HG03378 (cell line): ENCODE measurements around the gene TNN.

ENCODE experiments used
- ATAC-seq: cut with Tn5 transposase; IDR thresholded peaks from one replicate; pipeline ENCODE4 v1.9.1; 2021; ENCODE audit warnings: mild to moderate bottlenecking, moderate library complexity; ENCODE audit not compliant: unreplicated experiment

Gene TNN

GRCh38 chr1:175137369-175137768 lies 69.7 kb downstream of the TNN start:
- no peak for ATAC-seq

DNA sequence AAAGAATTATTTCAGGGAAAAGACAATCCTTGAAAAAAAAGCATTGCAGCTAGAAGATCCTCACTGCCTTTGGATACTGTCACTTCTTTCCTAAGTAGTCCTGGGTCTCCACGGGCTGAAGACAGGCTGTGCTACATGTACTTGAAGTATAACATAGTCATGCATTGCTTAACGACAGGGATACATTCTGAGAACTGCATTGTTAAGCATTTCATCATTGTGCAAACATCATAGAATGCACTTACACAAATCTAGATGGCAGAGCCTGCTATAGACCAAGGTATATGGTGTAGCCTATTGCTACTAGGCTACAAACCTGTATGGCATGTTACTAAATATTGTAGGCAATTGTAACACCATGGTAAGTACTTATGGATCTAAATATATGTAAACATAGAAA lies 70.9 kb downstream of the TNN start:
- ATAC-seq, result no peak

- no peak for ATAC-seq
Measured at GRCh38 chr1:175145899-175146528, 78.4 kb downstream of the TNN start.

DNA sequence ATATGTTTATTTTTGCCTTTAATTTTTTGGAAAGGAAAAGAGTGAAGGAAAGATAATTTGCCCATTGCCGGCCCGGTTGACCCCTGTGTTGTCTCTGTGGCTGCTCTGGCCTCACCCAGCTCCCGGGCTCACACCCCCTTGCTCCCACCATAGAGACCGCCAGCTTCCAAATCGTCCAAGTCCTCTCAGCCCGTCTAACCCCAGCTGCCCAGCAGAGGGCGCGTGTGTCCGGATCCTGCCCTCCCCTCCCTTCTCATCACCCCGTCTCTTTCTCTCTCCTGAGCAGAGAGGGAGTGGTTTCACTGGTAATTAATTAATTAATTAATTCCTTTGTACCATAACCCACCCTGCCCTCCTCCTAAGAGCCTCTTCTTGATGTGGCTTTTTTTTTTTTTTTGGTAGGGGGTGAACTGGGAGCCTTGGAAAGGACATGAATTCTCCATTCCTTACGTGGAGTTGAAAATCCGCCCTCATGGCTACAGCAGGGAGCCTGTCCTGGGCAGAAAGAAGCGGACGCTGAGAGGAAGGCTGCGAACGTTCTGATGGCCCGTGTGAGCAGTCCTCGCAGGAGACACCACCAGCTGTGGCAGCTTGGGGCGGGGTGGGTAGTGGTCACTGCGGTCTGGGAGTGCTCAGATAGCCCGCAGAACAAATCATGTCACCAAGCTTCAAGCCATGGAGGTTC lies 79.0 kb downstream of the TNN start:
- ATAC-seq, result peak; percentile 33

GRCh38 chr1:175147569-175147968 lies 79.9 kb downstream of the TNN start:
- no peak for ATAC-seq

GRCh38 chr1:175148068-175148467 lies 80.4 kb downstream of the TNN start:
- no peak for ATAC-seq

DNA sequence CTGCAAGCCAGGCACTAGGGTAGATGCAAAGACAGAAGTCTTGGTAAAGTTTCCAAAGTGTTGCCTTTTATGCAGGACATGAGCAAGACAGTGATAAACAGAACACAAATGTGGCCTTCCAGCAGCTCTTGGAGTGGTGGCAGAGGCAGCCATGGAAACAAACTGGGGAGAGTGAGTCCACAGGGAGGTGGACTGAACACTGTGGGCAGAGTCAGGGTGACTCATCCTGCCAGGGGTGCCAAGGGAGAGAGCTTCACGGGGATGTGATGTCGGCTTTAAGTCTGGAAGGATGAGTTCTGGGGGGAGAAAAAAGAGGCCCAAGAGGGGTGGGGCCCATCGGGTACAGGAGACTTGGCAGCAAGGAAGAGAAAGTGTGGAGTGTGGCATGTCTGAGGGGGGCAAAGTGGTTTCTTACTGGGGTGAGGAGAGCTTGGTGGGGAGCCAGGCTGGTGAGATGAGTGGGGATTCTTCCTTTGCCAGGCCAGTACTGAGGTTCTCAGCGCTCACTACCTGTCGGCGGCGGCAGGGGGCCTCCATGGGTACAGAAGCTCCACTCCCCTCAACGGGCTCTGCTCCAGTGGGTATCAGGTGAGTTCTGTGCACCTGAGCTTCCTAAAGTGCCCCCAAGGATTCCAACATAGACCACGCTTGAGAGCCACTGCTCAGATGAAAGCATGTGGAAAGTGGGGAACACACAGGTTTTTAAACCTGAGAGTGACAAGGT lies 83.1 kb downstream of the TNN start:
- ATAC-seq, result no peak

- no peak for ATAC-seq
Measured at GRCh38 chr1:175152006-175152652, 84.5 kb downstream of the TNN start.

DNA sequence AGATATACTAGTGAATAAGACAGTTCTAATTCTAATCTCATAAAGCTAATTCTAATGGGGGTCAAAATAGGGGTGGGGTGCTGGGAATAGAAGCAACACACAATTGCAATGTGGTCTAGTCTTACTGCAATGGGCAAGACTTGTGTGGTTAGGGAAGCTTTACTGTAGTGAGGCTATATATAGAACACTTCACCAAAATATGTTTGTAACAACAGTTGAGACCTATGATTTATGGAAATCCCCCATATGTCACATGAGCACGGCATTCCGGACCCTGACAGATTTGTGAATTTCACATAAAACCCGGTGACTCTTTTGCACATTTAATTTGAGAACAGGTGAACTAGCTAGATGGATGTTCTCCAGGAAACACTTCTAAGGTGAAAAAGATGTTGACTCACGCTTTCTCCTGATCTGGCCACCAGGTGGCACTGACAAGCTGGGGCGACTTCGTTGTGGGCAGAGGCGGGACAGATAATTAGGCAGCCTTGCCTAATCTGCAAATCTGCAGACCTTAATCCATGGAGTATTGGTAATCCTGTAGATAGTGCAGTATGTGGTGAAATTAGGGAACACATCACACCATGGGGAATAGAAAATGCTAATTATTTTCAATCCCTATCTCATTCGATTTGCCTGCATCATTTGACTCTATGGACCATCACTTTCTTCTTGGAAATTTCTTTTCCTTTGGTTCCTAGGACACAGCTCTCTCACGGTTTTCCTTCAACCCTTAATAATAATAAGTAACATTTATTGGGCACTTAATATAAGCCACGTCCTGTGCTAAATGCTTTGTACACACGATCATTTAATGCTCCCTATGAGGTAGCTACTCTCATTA lies 87.2 kb downstream of the TNN start:
- peak; percentile 48 for ATAC-seq

DNA sequence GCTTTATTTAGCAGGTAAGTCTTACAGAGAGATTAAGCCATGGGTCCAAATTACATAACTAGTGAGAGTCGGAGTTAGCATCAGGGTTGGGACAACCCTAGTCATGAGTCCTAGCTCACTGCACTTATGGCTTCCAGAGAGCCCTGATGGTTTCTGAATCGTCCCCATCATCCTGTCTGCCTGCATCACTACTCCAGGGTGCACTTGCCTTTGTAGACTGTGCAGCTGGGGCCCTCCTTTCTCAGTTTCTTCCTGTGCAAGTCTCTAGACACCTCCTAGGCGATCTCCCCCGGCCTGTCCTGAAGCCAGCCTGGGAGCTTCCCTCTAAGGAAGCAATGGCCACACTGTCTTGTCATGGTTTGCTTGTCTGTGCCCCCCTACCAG lies 87.8 kb downstream of the TNN start:
- ATAC-seq, result no peak

- no peak for ATAC-seq
Measured at GRCh38 chr1:175155936-175156335, 88.3 kb downstream of the TNN start.

GRCh38 chr1:175157200-175157599 lies 89.6 kb downstream of the TNN start:
- ATAC-seq, result no peak

GRCh38 chr1:175158170-175158591 lies 90.5 kb downstream of the TNN start:
- ATAC-seq, result no peak

- ATAC-seq, result no peak
Measured at GRCh38 chr1:175162955-175163354, 95.3 kb downstream of the TNN start.

- no peak for ATAC-seq
Measured at GRCh38 chr1:175163702-175164101, 96.1 kb downstream of the TNN start.

GRCh38 chr1:175164751-175165150 lies 97.1 kb downstream of the TNN start:
- ATAC-seq, result no peak

- ATAC-seq, result no peak
Measured at GRCh38 chr1:175166746-175167145, 99.1 kb downstream of the TNN start.

DNA sequence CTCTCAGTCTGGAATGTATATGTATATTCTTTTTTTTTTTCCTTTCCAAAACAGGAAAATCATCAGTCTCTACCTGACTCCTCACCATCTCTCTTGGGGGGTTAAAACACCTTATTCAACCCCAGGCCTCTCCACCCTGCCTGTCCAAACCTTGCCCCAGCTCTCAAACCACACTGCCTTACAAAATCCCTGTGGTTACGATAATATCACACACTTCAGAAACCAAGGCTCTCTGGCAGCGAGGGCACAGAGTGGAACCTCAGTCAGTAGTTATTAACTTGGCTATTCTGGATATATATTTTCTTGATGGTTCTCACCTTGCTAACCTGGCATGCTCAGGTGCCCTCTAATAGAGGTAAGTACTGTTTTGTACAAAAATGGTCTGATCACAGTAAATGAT lies 100.2 kb downstream of the TNN start:
- ATAC-seq, result no peak

DNA sequence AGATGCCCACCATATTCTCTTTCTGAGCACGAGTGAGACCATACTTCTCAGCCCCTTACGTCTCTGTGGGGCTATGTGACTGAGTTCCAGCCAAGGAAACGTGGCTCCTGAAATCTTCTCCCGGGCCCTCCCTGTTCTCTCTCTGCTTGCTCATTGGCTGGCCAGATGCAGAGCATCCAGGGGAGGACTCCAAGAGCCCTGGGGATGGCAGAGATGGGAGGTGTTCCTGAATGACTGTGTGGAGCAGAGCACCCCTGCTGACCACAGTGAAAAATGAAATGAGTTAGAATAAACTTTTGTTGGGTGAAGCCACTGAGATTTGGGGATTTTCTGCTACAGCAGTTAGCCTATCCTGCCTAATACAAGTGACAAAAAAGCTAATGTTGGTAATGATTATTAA lies 101.1 kb downstream of the TNN start:
- ATAC-seq, result no peak

DNA sequence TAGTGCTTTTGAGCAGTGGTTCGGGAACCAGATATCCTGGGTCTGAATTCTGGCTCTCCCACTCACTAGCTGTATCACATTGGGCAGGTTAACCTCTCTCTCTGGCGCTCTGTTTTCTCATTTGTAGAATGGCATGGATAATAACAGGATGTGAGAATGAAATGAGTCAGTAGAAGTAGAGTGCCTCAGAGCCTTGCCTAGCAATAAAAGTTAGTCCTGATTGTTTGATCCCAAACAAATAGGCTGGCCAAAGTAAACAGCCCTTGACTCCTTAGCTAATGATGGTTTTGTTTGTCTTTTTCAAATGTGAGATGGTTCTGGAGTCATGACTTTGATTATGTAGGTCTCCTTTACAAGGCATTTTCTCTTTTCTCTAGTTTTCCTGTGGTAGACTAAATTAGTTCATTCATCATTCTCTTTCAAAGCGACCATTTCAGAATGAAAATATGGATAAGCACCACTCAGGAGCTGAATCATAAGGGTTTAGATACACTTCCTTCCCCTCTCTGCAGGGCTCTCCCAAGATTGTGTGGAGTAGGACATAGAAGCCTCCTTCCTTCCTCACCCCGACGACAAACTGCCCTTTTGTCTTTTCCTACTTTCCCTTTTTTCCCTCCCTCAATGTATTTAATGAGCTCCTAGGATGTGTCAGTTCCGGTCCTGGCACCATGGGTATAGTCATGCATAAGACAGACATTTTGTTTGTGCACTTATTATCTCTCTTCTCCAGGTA lies 101.8 kb downstream of the TNN start:
- ATAC-seq, result no peak
